HUES6 (cell line): ENCODE results near the gene INPP5F.

ENCODE experiments used
- H3K27ac ChIP-seq: 2 replicates; pipeline ENCODE4 v1.7.0; 2013; ENCODE audit warnings: low read depth, mild to moderate bottlenecking, low read length, inconsistent platforms
- H3K27me3 ChIP-seq: 2 replicates; pipeline ENCODE4 v1.6.1; 2013; ENCODE audit warnings: low read length; ENCODE audit not compliant: control insufficient read depth, insufficient read depth
- H3K36me3 ChIP-seq: 2 replicates; pipeline ENCODE4 v1.6.1; 2013; ENCODE audit warnings: low read length; ENCODE audit not compliant: control insufficient read depth, insufficient read depth
- H3K4me1 ChIP-seq: 2 replicates; pipeline ENCODE4 v1.6.1; 2013; ENCODE audit warnings: low read length; ENCODE audit not compliant: control insufficient read depth, insufficient read depth
- H3K4me3 ChIP-seq: 2 replicates; pipeline ENCODE4 v1.5.1; 2013; ENCODE audit warnings: low read depth, low read length
- H3K9ac ChIP-seq: one replicate; pipeline ENCODE4 v1.6.1; 2013; ENCODE audit warnings: mild to moderate bottlenecking, low read length
- H3K9me3 ChIP-seq: 2 replicates; pipeline ENCODE4 v1.6.1; 2013; ENCODE audit warnings: low read depth, low read length; ENCODE audit not compliant: control insufficient read depth, insufficient read depth

INPP5F gene

GRCh38 chr10:119748871-119749270, 23.0 kb downstream of the INPP5F start:
- H3K27me3 ChIP-seq = no peaks in the 10 kb centered on the region
- H3K9ac ChIP-seq = no peak overlapping the region
- H3K4me1 ChIP-seq = no peaks in the 10 kb centered on the region; the same call in 1 of the 2 replicates

GRCh38 chr10:119749455-119749854, 23.6 kb downstream of the INPP5F start:
- Histone ChIP-seq H3K9ac (no peak overlapping the region), H3K36me3 (0 out of 2 replicates have a peak, but pooled peaks cover 5% of the 10 kb centered on the region)

More at GRCh38 chr10:119748871-119749270, 23.0 kb downstream of the INPP5F start:
- Histone ChIP-seq H3K4me3 (no peak overlapping the region), H3K36me3 (0 out of 2 replicates have a peak, but pooled peaks cover 5% of the 10 kb centered on the region), H3K9me3 (peaks cover 5% of the 10 kb centered on the region), H3K27ac (no peak overlapping the region)

GRCh38 chr10:119750391-119751230, 24.8 kb downstream of the INPP5F start:
- Histone ChIP-seq H3K9me3 (peaks cover 5% of the 10 kb centered on the region), H3K4me1 (no peaks in the 10 kb centered on the region), H3K4me3 (no peak overlapping the region), H3K27ac (no peak overlapping the region), H3K27me3 (no peaks in the 10 kb centered on the region), H3K36me3 (0 out of 2 replicates have a peak, but pooled peaks cover 5% of the 10 kb centered on the region), H3K9ac (no peak overlapping the region)

More at GRCh38 chr10:119749455-119749854, 23.6 kb downstream of the INPP5F start:
- Histone ChIP-seq H3K27me3 (no peaks in the 10 kb centered on the region), H3K27ac (no peak overlapping the region), H3K4me1 (no peaks in the 10 kb centered on the region), H3K4me3 (no peak overlapping the region), H3K9me3 (peaks cover 5% of the 10 kb centered on the region)

- Histone ChIP-seq H3K9me3 (no peaks in the 10 kb centered on the region), H3K36me3 (0 out of 2 replicates have a peak, but pooled peaks cover 4% of the 10 kb centered on the region), H3K4me1 (no peaks in the 10 kb centered on the region), H3K9ac (no peak overlapping the region), H3K4me3 (no peak overlapping the region), H3K27ac (no peak overlapping the region), H3K27me3 (no peaks in the 10 kb centered on the region)
Observed at GRCh38 chr10:119753309-119753708, 27.5 kb downstream of the INPP5F start.

- Histone ChIP-seq H3K4me3 (no peak overlapping the region), H3K27ac (no peak overlapping the region), H3K36me3 (no peaks in the 10 kb centered on the region), H3K27me3 (no peaks in the 10 kb centered on the region), H3K4me1 (no peaks in the 10 kb centered on the region), H3K9me3 (no peaks in the 10 kb centered on the region), H3K9ac (no peak overlapping the region)
Observed at GRCh38 chr10:119754085-119754484, 28.2 kb downstream of the INPP5F start.

- Histone ChIP-seq H3K27ac (no peak overlapping the region), H3K4me3 (no peak overlapping the region), H3K27me3 (no peaks in the 10 kb centered on the region), H3K9ac (no peak overlapping the region), H3K9me3 (no peaks in the 10 kb centered on the region), H3K36me3 (no peaks in the 10 kb centered on the region), H3K4me1 (no peaks in the 10 kb centered on the region)
Observed at GRCh38 chr10:119754936-119755335, 29.1 kb downstream of the INPP5F start.

GRCh38 chr10:119755446-119755845, 29.6 kb downstream of the INPP5F start:
- no peaks in the 10 kb centered on the region for H3K36me3 ChIP-seq
- H3K9me3 ChIP-seq = no peaks in the 10 kb centered on the region
- no peak overlapping the region for H3K27ac ChIP-seq
- no peak overlapping the region for H3K9ac ChIP-seq
- H3K27me3 ChIP-seq = no peaks in the 10 kb centered on the region
- no peak overlapping the region for H3K4me3 ChIP-seq
- H3K4me1 ChIP-seq = no peaks in the 10 kb centered on the region

- no peak overlapping the region for H3K27ac ChIP-seq
- no peaks in the 10 kb centered on the region for H3K27me3 ChIP-seq
- no peak overlapping the region for H3K9ac ChIP-seq
- no peaks in the 10 kb centered on the region for H3K9me3 ChIP-seq
- no peaks in the 10 kb centered on the region for H3K4me1 ChIP-seq
- H3K36me3 ChIP-seq = no peaks in the 10 kb centered on the region
- no peak overlapping the region for H3K4me3 ChIP-seq
Observed at GRCh38 chr10:119758448-119759195, 32.8 kb downstream of the INPP5F start.

GRCh38 chr10:119759832-119760231, 34.0 kb downstream of the INPP5F start:
- no peak overlapping the region for H3K9ac ChIP-seq
- no peak overlapping the region for H3K27ac ChIP-seq
- H3K27me3 ChIP-seq = no peaks in the 10 kb centered on the region
- no peak overlapping the region for H3K4me3 ChIP-seq
- no peaks in the 10 kb centered on the region for H3K36me3 ChIP-seq
- H3K9me3 ChIP-seq = no peaks in the 10 kb centered on the region
- H3K4me1 ChIP-seq = no peaks in the 10 kb centered on the region

GRCh38 chr10:119761106-119761505, 35.3 kb downstream of the INPP5F start:
- H3K36me3 ChIP-seq = no peaks in the 10 kb centered on the region
- H3K27me3 ChIP-seq = no peaks in the 10 kb centered on the region
- no peaks in the 10 kb centered on the region for H3K4me1 ChIP-seq
- no peak overlapping the region for H3K9ac ChIP-seq
- no peak overlapping the region for H3K27ac ChIP-seq
- H3K9me3 ChIP-seq = no peaks in the 10 kb centered on the region
- no peak overlapping the region for H3K4me3 ChIP-seq

- H3K36me3 ChIP-seq = no peaks in the 10 kb centered on the region
- H3K27ac ChIP-seq = no peak overlapping the region
- H3K4me3 ChIP-seq = no peak overlapping the region
- H3K27me3 ChIP-seq = no peaks in the 10 kb centered on the region
- H3K4me1 ChIP-seq = no peaks in the 10 kb centered on the region
- no peaks in the 10 kb centered on the region for H3K9me3 ChIP-seq
- no peak overlapping the region for H3K9ac ChIP-seq
Observed at GRCh38 chr10:119762035-119762434, 36.2 kb downstream of the INPP5F start.
